MM.1S (cell line): ENCODE measurements around the gene SPRR2A.
"Not testable (repeated sequence)": the region's sequence is repeated elsewhere in the genome, so short reads cannot be mapped to it uniquely, and the experiment has no call there.

Experiments
- DNase-seq: peaks from one replicate; pipeline ENCODE4 v3.0.0-alpha.2; 2015
- H2AFZ ChIP-seq: fragments of 300-600 bp; sonication (generic); 2 replicates; pipeline ENCODE4 v1.6.0; 2016; ENCODE audit warnings: antibody characterized with exemption, low read length
- H3F3A ChIP-seq: fragments of 300-600 bp; sonication (generic); 2 replicates; pipeline ENCODE4 v1.6.1; 2016; ENCODE audit warnings: mild to moderate bottlenecking, antibody characterized with exemption, low read length, moderate library complexity, mixed read lengths; ENCODE audit not compliant: insufficient read depth
- H3K27ac ChIP-seq: fragments of 300-600 bp; sonication (generic); 2 replicates; pipeline ENCODE4 v1.5.1; 2016; ENCODE audit warnings: mild to moderate bottlenecking, low read length
- H3K27me3 ChIP-seq: fragments of 300-600 bp; sonication (generic); replicated peaks from 2 replicates; pipeline ENCODE4 v1.6.0; 2016; ENCODE audit warnings: low read length; ENCODE audit not compliant: insufficient read depth
- H3K36me3 ChIP-seq: fragments of 300-600 bp; sonication (generic); replicated peaks from 2 replicates; pipeline ENCODE4 v1.6.1; 2016; ENCODE audit warnings: mild to moderate bottlenecking, low read length, mixed read lengths; ENCODE audit not compliant: insufficient read depth
- H3K4me1 ChIP-seq: fragments of 300-600 bp; sonication (generic); 2 replicates; pipeline ENCODE4 v1.6.1; 2016; ENCODE audit warnings: low read length, mixed read lengths
- H3K4me2 ChIP-seq: fragments of 300-600 bp; sonication (generic); 2 replicates; pipeline ENCODE4 v1.6.0; 2016; ENCODE audit warnings: low read depth, low read length
- H3K4me3 ChIP-seq: fragments of 300-600 bp; sonication (generic); 2 replicates; pipeline ENCODE4 v1.5.1; 2016; ENCODE audit warnings: low read length, mixed read lengths
- H3K79me2 ChIP-seq: fragments of 300-600 bp; sonication (generic); 2 replicates; pipeline ENCODE4 v1.6.1; 2016; ENCODE audit warnings: mixed run types, low read length, mixed read lengths
- H3K9ac ChIP-seq: fragments of 300-600 bp; sonication (generic); 2 replicates; pipeline ENCODE4 v1.6.1; 2016; ENCODE audit warnings: low read length, mixed read lengths
- H3K9me2 ChIP-seq: fragments of 300-600 bp; sonication (generic); replicated peaks from 2 replicates; pipeline ENCODE4 v1.6.1; 2016; ENCODE audit warnings: mild to moderate bottlenecking, low read length, mixed read lengths; ENCODE audit not compliant: insufficient read depth
- H3K9me3 ChIP-seq: fragments of 300-600 bp; sonication (generic); replicated peaks from 2 replicates; pipeline ENCODE4 v1.6.1; 2016; ENCODE audit warnings: mild to moderate bottlenecking, low read length, mixed read lengths; ENCODE audit not compliant: insufficient read depth
- H4K20me1 ChIP-seq: fragments of 300-600 bp; sonication (generic); 2 replicates; pipeline ENCODE4 v1.6.1; 2016; ENCODE audit warnings: mild to moderate bottlenecking, low read length, moderate library complexity, mixed read lengths; ENCODE audit not compliant: insufficient read depth
- CTCF ChIP-seq: fragments of 300-600 bp; sonication (generic); IDR thresholded peaks from 2 replicates; pipeline ENCODE4 v1.5.1; 2016; ENCODE audit warnings: antibody characterized with exemption, low read length, mixed read lengths
- EZH2 ChIP-seq: fragments of 300-600 bp; sonication (generic); optimal IDR thresholded peaks from 2 replicates; pipeline ENCODE3; 2017; ENCODE audit warnings: low read depth, mild to moderate bottlenecking, antibody characterized with exemption, low read length, mixed read lengths
- EZH2phosphoT487 ChIP-seq: fragments of 300-600 bp; sonication (generic); IDR thresholded peaks from 2 replicates; pipeline ENCODE4 v1.6.1; 2018; ENCODE audit warnings: antibody characterized with exemption, low read length

SPRR2A gene

GRCh38 chr1:153058826-153059784 is 1.8 kb upstream of the SPRR2A start:
- H3K27ac ChIP-seq = no peak overlapping the region
- no peak for TF ChIP-seq EZH2phosphoT487
- no peak for TF ChIP-seq CTCF
- TF ChIP-seq EZH2 = no peak
- H3K9me3 ChIP-seq = no peaks in the 10 kb centered on the region
- no peaks in the 10 kb centered on the region for H3K27me3 ChIP-seq
- H3K4me1 ChIP-seq = peaks cover 13% of the 10 kb centered on the region
- no peak for DNase-seq
- no peak overlapping the region for H3K9ac ChIP-seq
- H3K79me2 ChIP-seq = no peaks in the 10 kb centered on the region
- H3K4me2 ChIP-seq = no peak overlapping the region
- H4K20me1 ChIP-seq = no peaks in the 10 kb centered on the region
- no peaks in the 10 kb centered on the region for H3K9me2 ChIP-seq
- H3K4me3 ChIP-seq = no peak overlapping the region
- H3F3A ChIP-seq = no peaks in the 10 kb centered on the region
- H3K36me3 ChIP-seq = no peaks in the 10 kb centered on the region
- H2AFZ ChIP-seq = no peak overlapping the region

GRCh38 chr1:153058154-153058553 is 842 bp upstream of the SPRR2A start:
- TF ChIP-seq EZH2phosphoT487 (no peak), EZH2 (no peak), CTCF (peak; percentile 11; the same call in 1 of the 2 replicates)
- DNase-seq = no peak
- H3K36me3 ChIP-seq = no peaks in the 10 kb centered on the region

GRCh38 chr1:153056111-153056510 is 1.2 kb downstream of the SPRR2A start:
- H3K79me2 ChIP-seq, H3K27me3 ChIP-seq, H3K9me3 ChIP-seq, H2AFZ ChIP-seq, H3K9ac ChIP-seq, H4K20me1 ChIP-seq, H3K4me3 ChIP-seq, DNase-seq, H3K9me2 ChIP-seq, H3K36me3 ChIP-seq, H3F3A ChIP-seq, H3K4me2 ChIP-seq, H3K27ac ChIP-seq: not testable (repeated sequence)
- H3K4me1 ChIP-seq = peaks cover 13% of the 10 kb centered on the region

More at GRCh38 chr1:153058154-153058553, 842 bp upstream of the SPRR2A start:
- Histone ChIP-seq H3K27me3 (no peaks in the 10 kb centered on the region), H3K79me2 (no peaks in the 10 kb centered on the region), H3K27ac (no peak overlapping the region), H3K4me1 (peaks cover 13% of the 10 kb centered on the region), H3K9me2 (no peaks in the 10 kb centered on the region), H3K4me3 (no peak overlapping the region), H3F3A (no peaks in the 10 kb centered on the region), H3K9me3 (no peaks in the 10 kb centered on the region), H3K9ac (no peak overlapping the region), H4K20me1 (no peaks in the 10 kb centered on the region), H3K4me2 (no peak overlapping the region), H2AFZ (no peak overlapping the region)

- Histone ChIP-seq H3K9me2 (no peaks in the 10 kb centered on the region), H3K4me3 (no peak overlapping the region), H3K4me1 (peaks cover 5% of the 10 kb centered on the region; the same call in 1 of the 2 replicates), H4K20me1 (no peaks in the 10 kb centered on the region), H3K79me2 (no peaks in the 10 kb centered on the region), H3K4me2 (no peak overlapping the region), H3K36me3 (no peaks in the 10 kb centered on the region), H3K9me3 (no peaks in the 10 kb centered on the region), H3K9ac (no peak overlapping the region), H3F3A (no peaks in the 10 kb centered on the region), H2AFZ (no peak overlapping the region), H3K27ac (no peak overlapping the region), H3K27me3 (no peaks in the 10 kb centered on the region)
- no peak for DNase-seq
- TF ChIP-seq EZH2phosphoT487 (no peak), EZH2 (no peak), CTCF (no peak)
Measured at GRCh38 chr1:153049211-153049610, 8.1 kb downstream of the SPRR2A start.
